HepG2 (cell line): Measurements from ENCODE around the gene ZMYND8.

Experiments used
- CBX1 ChIP-seq: IDR thresholded peaks from one replicate; pipeline ENCODE4 v1.6.1; 2016; ENCODE audit warnings: antibody characterized with exemption, low read depth
- FOSL1 ChIP-seq: sonication (generic); formaldehyde crosslinking; IDR thresholded peaks from 2 replicates; pipeline ENCODE4 v1.9.0; 2021; ENCODE audit warnings: missing genetic modification reagents, borderline replicate concordance
- POLR2AphosphoS2 ChIP-seq: IDR thresholded peaks from 2 replicates; pipeline ENCODE4 v1.6.1; 2011; ENCODE audit warnings: low read depth, low read length, improper control_type of control experiment
- SIN3B ChIP-seq: fragments of 150-350 bp; IDR thresholded peaks from 2 replicates; pipeline ENCODE4 v1.6.1; 2014; ENCODE audit warnings: low read length
- SMAD1 ChIP-seq: sonication (generic); formaldehyde crosslinking; IDR thresholded peaks from 2 replicates; pipeline ENCODE4 v1.4.0; 2020; ENCODE audit warnings: missing genetic modification reagents, low read depth, mild to moderate bottlenecking, borderline replicate concordance
- XRCC5 ChIP-seq: fragments of 200-400 bp; formaldehyde crosslinking; optimal IDR thresholded peaks from 2 replicates; pipeline ENCODE3; 2017; ENCODE audit warnings: mild to moderate bottlenecking, low read length
- ZNF549 ChIP-seq: sonication (generic); formaldehyde crosslinking; IDR thresholded peaks from 2 replicates; pipeline ENCODE4 v1.5.0; 2020; ENCODE audit warnings: missing genetic modification reagents
- TF ChIP-seq, protein P1 (sequence below): sonication (generic); formaldehyde crosslinking; IDR thresholded peaks from 2 replicates; pipeline ENCODE4 v1.4.0; 2020; ENCODE audit warnings: missing genetic modification reagents

DNA sequence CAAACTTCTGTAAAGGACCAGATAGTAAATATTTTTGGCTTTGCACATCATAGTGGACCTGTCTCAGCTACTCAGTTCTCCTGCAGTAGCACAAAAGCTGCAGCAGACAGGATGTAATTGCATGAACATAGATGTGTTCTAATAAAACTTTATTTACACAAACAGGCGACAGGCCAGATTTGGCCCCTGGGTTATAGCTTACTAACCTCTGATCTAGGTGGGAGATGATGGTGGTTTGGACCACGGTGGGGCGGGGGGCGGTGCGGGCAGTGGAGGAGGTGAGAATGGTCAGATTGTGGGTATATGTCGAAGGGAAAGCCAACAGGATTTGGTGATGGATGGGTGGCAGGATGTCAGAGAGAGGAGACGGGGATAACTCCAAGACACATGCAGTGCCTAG is 196.3 kb downstream of the ZMYND8 start:
- TF ChIP-seq POLR2AphosphoS2 (no peak), FOSL1 (CRISPR knock-in tag) (no peak), SIN3B (no peak), ZNF549 (CRISPR knock-in tag) (no peak), XRCC5 (no peak), SMAD1 (CRISPR knock-in tag) (no peak), CBX1 (no peak)
- TF ChIP-seq, protein P1, sequence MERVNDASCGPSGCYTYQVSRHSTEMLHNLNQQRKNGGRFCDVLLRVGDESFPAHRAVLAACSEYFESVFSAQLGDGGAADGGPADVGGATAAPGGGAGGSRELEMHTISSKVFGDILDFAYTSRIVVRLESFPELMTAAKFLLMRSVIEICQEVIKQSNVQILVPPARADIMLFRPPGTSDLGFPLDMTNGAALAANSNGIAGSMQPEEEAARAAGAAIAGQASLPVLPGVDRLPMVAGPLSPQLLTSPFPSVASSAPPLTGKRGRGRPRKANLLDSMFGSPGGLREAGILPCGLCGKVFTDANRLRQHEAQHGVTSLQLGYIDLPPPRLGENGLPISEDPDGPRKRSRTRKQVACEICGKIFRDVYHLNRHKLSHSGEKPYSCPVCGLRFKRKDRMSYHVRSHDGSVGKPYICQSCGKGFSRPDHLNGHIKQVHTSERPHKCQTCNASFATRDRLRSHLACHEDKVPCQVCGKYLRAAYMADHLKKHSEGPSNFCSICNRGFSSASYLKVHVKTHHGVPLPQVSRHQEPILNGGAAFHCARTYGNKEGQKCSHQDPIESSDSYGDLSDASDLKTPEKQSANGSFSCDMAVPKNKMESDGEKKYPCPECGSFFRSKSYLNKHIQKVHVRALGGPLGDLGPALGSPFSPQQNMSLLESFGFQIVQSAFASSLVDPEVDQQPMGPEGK, result no peak
